Measurements from ENCODE around the gene FNDC8.
"Not testable (repeated sequence)": the region's sequence is repeated elsewhere in the genome, so short reads cannot be mapped to it uniquely, and the experiment has no call there.

Gene FNDC8

DNA sequence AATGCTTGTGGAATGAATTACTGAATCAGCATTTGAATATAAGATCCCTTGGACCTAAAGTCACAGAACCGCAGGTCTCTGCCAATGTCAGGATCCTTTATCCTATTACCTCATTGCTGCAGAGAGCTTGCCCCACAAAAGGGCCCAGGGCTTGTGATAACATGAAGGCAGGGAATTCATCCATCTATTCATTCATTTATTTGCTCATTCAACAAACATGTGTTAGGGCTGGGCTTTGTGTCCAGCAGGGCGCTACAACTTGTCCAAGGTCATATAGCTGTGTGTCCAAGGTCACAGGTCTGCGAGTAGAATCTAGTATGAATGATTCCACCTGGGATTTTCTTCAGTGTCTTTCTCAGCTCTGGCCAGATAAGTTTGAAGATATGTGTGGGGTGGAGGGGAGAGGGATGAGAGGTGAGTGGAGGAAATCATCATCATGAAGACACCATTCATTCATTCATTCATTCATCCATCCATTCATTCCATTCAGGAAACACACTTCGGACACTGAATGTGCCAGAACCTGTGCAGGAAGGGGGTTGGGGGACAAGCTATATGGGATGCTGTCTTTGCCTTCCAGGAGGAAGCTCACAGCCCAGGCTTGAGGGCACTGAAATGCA is 24.9 kb downstream of the FNDC8 start:
- DNase-seq, result no peak

DNA sequence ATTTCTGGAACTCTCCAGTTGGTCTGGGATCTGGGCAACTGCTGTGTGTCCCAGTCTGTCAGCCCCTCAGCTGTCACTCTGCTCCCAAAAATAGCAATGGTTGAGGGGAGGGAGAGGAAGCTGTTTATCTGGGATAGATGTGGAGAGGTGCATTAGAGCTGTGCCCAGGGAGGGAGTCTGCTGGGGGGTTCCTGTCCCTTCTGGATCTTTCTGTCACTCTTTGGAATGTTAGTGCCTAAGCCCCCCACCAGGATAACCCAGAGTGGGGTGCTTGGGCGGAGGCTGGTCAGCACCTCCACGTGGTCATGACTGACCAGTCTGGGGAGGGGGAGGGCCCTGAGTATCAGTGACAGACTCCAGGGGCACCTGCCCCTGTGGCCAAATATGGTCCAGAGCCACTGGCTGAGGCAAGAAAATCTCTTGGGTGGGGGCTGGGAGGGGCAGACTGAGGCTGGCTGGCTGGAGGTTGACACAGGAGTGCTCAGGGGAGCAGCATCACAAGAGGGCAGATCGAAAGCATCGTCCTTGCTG is 26.0 kb downstream of the FNDC8 start, which contains the start of gene UNC45B:
Gene UNC45B (plus strand): TSS at position 443 of the 531 bp plus-strand sequence. CDS start 447 bp downstream, outside the sequence.
- DNase-seq, result no peak

DNA sequence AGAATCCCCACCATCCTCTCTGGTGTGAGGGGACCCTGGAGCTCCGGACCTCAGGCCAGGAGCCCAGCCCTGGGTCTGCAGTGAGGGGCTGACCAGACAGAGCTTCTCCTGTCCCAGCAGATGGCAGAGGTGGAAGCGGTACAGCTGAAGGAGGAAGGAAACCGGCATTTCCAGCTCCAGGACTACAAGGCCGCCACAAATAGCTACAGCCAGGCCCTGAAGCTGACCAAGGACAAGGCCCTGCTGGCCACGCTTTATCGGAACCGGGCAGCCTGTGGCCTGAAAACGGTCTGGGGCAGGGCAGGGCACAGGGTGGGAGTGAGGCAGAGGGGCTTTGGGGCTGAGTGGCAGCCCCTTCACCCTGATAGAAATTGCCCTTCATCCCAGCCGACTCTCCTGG is 26.7 kb downstream of the FNDC8 start:
- no peak for DNase-seq

DNA sequence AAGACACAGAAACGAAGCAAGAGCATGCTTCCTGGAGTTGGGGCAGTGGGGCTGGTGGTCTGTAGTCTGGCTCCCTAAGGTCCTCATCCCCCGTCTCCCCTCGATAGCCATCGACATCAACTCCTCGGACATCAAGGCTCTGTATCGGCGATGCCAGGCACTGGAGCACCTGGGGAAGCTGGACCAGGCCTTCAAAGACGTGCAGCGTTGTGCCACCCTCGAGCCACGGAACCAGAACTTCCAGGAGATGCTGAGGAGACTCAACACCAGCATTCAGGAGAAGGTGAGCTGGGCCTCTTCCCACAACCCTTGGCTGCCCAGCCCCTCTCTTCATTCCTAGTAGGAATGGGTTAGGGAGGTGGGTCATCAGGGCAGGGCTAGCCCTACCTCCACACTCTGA is 28.5 kb downstream of the FNDC8 start:
- DNase-seq, result no peak

DNA sequence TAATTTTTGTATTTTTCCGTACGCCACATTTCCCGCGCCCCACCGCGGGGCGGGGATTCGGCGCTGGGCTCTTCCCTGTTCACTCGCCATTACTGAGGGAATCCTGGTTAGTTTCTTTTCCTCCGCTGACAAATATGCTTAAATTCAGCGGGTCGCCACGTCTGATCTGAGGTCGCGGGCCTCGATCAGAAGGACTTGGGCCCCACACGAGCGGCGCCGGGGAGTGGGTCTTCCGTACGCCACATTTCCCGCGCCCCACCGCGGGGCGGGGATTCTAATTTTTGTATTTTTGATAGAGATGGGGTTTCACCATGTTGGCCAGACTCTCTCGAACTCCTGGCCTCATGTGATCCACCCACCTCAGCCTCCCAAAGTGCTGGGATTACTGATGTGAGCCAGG is 29.7 kb downstream of the FNDC8 start:
- not testable (repeated sequence) for DNase-seq

DNA sequence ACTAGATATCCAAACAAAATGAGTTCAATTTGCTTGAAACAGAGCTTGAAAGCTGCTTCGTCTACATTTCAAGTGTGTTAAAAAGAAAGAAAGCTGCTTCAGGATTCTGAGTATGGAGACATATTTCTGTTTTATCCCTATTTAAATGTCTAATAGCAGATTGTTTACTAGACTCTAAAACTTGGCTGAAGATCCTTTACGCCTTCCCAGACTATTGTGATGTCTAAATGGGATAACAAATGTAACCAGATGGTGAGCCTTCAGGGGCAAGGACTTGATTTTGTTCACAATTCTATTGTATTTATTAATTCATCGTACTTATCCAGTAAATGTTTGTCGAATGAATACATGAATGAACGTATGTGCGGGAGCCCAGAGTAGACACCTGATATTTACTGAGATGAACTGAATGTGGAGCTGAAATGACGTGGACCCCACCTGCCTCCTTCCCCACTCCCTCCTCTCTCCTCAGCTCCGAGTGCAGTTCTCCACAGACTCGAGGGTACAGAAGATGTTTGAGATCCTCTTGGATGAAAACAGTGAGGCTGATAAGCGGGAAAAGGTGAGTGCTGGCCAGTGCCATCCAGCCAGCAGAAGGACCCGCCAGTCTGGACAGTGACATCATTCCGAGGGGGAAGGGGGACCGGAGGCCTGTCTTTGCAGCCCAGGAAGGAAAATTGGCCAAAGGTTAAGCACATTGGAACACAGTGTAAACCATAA is 31.2 kb downstream of the FNDC8 start:
- no peak for DNase-seq

DNA sequence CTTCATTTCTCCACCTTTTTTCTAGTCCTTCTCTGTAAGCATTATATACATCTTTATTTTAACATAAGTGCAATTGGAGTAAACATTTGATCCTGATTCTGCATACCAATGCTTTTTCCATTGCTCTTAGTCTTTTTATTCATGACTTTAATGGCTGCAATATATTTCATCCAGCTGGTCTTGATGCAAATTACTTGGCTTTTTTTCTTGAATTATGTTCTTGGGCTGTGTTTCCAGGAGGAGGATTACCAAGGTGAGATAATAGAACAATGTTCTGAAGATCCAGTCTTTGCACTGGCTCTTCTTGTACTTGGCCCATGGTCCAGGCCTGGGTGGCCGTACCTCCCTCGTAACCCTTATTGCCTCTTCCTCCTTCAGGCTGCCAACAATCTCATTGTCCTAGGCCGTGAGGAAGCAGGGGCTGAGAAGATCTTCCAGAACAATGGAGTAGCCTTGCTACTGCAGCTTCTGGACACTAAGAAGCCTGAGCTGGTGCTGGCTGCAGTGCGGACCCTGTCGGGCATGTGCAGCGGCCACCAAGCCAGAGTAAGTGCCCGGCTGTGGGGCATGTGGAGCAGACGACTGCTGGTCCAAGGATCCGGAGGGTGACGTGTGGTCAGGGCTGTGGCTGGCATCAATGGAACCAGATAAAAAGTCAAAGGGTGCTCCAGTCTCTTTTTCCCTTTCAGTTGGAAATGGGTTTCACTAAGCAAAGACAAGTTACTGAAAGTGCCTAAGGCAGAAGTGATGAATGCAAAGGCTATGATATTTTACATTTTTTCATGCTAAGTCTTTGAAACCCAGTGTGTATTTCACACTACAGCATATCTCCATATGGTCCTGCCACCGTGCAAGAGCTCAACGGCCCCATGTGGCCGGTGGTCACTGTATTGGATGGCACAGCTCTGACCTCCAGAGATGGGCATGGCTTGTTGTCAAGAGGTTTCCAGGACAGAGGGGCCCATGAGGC is 33.1 kb downstream of the FNDC8 start:
- no peak for DNase-seq

DNA sequence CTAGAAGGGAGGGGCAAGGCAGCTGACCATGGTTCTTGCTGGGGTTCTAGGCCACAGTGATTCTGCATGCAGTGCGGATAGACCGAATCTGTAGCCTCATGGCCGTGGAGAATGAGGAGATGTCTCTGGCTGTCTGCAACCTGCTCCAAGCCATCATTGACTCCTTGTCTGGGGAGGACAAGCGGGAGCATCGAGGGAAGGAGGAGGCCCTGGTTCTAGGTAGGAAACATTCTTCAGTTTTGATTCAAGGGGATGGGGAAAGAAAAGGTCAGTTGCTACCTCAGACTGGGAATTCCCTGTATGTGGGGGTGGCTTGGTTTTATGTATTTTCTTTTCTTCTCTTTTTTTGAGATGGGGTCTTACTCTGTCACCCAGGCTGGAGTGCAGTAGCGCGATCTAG is 33.8 kb downstream of the FNDC8 start:
- no peak for DNase-seq

DNA sequence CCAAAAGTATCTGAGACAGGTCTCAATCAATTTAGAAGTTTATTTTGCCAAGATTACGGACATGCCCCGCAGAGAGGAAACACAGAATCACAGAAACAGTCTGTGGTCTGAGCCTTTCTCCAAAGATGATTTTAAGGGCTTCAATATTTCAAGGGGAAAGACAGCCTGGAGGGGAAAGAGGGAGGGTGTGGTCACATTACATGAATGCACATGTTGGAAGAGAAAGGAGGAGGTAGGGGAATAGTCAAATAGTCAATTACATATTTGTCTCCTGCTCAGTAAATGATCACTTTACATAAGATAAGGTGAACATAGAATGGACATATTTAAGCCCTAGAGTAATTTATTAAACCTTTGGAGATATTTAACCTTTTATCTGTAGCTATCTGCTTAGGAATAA is 38.5 kb downstream of the FNDC8 start:
- DNase-seq, result no peak

DNA sequence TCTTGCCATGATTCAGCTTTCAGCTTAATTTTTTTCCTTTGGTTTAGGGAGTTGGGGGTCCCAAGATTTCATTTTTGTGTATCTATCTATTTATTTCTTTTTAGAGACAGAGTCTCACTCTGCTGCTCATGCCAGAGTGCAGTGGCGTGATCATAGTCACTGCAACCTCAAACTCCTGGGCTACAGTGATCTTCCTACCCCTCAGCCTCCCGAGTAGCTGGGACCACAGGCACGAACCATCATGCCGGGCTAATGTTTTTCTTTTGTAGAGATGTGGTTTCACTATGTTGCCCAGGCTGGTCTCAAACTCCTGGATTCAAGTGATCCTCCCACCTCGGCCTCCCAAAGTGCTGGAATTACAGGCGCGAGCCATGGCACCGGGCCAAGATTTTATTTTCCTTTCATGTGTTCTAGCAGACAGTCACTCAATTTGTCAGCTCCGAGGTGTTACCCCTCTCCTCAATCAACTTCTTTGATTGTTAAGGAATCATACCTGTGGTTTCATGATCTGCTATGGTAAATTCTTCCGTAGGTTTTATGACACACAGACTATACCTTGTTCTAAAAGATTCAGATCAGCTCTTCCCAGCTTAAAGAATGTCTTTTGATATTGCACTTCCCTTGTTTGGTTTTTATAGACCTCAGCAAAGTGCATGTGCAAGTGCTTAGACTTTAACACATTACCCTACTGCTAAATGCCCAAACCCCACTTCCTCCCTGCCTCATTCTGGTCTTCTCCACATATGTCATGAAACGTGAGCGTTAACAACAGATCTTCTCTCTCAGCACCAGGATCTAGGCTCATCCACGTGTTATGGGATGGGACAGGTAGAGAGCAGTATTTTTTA is 39.2 kb downstream of the FNDC8 start:
- peak; percentile 67 for DNase-seq

DNA sequence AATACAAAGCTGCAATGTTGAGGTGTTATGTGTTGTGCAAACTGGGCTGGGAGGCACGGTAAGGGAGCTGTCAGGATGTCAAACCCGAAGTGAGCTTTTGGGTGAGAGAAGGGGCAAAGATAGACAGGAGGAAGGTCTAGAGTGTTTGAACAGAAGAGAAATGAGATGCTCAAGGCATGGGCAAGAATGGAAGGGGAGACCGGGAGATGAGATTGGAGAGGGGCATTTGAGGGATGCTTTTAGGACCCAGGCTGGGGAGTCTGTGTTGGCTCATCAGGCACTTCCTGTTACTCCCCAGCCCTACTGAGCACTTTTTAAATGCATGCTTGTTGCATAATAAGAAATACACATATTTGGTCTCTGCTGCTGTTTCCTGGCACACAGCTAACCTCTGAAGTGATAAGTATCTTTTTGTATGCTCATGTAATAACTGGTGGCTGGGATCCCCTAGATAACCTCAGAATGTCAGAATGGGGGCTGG is 39.9 kb downstream of the FNDC8 start:
- peak; percentile 47 for DNase-seq

DNA sequence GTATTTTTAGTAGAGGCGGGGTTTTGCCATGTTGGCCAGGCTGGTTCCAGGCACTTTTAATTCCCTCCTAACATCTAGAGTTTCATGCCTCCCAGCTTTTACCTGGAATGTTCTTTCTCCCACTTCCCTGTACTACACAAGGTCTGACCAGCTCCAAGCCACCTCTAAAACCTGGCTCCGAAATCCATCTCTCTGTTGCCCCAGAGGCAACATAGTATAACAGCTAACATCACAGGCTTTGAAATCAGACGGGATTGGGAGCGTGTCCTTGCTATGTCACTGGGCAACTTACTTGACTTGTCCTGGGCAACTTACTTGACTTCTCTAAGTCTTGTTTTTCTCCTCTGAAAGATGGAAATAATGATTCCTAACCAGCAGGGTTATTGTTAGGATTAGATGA is 41.3 kb downstream of the FNDC8 start:
- no peak for DNase-seq

DNA sequence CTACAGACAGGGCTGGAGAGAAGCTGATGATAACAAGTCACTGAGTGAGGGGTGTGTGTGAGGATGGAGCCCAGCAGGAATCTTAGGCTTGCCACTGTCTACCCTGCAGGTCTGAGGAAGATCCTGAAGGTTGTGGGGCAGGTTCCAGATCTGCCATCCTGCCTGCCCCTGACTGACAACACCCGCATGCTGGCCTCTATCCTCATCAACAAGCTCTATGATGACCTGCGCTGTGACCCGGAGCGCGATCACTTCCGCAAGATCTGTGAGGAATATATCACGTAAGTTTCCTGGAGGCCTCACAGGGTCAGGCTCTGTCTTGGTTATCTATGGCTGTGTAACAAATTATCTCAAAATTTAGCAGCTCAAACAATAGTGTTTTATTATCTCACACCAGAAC is 42.5 kb downstream of the FNDC8 start:
- DNase-seq, result no peak

DNA sequence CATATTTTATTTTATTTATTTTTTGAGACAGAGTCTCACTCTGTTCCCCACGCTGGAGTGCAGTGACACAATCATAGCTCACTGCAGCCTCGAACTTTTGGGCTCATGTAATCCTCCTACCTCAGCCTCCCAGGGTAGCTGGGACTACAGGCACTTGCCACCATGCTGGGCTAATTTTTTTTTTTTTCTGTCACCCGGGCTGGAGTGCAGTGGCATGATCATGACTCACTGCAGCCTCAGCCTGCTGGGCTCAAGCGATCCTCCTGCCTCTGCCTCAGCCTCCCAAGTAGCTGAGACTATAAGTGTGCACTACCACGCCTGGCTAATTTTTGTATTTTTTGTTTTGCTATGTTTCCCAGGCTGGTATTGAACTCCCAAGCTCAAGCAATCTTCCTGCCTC is 43.3 kb downstream of the FNDC8 start:
- DNase-seq, result no peak

DNA sequence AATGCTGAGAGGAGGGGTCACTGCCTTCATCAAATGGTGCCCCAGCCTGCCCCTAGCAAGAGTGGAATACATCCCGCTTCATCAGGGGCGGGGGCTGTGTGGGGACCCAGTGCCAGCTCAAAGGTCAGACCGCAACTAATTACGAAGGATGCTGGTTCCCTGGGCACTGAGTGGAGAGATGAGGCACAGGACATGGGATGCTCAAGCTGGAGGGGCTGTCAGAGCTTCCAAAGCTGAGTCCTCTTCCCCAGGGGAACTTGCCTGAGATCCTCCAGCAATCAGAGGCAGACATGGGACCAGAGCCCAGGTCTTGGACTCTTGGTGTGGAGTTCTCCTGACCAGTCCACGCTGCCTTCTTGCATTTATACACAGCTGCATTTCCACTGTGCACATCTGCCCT is 45.1 kb downstream of the FNDC8 start:
- DNase-seq, result no peak

DNA sequence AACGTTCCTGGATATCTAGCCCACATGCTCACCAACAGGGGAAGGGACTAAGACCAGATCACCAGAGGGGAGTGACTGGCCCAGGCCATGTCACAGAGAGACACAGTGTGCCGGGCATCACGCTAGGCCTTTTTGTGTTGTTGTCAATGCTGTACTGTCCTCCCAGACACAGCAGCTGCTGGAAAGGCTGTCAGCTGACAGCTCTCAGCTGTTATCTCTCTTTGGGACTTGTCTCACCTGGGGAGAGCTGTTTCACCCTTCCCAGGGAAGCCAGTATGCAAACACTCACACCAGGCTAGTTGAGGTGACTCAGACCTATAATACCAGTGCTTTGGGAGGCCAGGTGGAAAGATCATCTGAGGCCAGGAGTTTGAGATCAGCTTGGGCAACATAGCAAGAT is 45.6 kb downstream of the FNDC8 start:
- no peak for DNase-seq

DNA sequence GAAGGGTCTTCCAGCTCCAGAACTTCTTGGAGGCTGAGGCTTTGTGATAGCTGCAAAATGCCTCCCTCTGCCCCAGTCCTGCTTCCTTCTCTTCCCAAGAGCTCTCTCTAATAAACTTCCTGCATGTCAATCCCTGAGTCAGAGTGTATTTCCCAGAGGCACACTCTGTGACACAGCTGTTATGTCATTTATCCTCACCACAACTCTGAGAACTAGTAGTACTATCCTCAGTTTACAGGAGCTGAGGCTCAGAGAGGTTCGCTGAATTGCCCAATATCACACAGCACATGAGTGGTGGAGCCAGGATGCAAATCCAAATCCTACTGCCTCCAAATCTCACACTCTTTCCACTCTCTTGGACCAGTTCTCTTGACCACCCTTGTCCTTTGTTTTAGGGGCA is 46.3 kb downstream of the FNDC8 start:
- no peak for DNase-seq

DNA sequence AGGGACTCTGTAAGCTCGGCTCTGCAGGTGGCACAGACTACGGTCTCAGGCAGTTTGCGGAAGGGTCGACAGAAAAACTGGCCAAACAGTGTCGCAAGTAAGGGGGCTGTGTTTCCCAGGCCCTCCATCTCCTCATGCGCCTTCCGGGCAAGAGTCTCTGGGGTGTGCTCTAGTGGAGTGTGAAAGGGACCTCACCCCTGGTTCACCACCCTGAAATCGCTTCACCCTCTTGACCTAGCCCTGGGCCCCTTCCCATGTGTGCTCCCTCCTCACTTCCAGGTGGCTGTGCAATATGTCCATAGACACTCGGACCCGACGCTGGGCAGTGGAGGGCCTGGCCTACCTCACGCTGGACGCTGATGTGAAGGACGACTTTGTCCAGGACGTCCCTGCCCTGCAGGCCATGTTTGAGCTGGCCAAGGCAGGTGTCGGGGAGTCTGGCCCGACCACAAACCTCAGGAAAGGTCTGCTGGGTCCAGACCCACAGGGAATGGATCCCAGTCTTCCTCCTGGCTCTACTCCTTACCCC is 48.5 kb downstream of the FNDC8 start:
- no peak for DNase-seq

DNA sequence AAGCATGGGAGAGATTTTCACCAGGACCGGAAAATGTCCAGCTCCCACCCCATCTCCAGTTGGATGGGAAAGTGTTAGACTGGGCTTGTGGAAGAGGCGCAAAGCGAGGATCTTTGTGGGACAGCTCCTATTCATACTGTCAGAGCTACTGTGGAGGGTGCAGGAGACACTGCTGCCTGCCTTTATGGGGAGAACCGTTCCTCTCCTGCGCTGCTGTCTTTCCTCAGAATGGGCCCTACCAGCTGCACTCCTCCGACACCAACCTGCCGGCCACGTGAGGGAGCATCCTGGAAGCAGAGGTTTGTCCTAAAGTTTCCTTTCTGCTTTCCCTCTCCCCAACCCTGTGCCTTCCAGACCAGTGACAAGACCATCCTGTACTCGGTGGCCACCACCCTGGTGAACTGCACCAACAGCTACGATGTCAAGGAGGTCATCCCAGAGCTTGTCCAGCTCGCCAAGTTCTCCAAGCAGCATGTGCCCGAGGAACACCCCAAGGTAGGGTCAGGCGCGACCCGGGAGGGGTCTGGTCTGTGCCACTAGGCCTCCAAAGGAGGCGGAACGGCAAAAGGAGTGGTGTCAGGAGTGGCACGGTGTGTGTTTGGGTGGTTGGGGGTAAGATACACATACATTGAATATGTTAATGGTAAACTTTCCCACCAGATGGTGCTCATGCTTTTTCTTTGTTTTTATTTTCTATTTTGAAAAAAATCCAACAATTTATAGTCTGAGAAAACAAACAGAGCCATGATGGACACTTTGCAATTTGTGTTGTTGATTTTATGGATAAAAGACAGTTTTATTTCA is 49.8 kb downstream of the FNDC8 start:
- DNase-seq, result peak; percentile 41

DNA sequence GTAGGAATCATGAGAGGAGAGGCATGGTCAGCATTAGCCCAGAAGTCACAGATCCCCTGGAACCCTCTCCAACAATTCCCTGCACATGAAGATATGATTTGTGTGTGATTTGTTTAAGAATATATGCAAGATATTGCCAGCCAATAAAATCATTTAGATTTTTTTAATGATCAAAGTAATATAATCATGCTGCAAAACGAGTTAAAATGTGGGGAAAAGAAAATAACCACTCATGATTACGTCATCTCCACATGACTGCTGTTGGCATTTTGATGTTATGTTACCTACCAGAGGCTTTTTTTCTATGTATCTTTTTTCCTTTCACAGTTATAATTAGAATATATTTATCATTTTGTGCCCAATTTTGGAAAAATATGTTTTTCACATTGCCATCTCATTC is 50.4 kb downstream of the FNDC8 start:
- DNase-seq, result no peak

DNA sequence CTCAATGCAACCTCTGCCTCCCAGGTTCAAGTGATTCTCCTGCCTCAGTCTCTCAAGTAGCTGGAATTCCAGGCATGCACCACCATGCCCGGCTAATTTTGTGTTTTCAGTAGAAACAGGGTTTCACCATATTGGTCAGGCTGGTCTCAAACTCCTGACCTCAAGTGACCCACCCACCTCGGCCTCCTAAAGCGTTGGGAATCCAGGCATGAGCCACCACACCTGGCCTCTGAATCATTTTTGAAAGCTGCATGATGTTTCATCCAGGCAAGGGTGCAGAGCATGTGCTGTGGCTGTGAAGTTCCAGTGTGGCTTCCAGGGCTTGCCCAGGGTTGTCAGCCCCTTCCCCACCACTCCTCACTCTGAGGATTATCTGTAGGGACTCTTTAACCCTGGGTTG is 50.9 kb downstream of the FNDC8 start:
- DNase-seq, result not testable (repeated sequence)

All from CD4-positive, alpha-beta T cell treated with Interleukin-17A for 4 hours (primary cell).